GM18519 (cell line): Measurements from ENCODE around the gene SLC20A1.
A peak's percentile ranks its signal among the peaks of the same experiment; 100 is the strongest.
"Not testable (repeated sequence)": the region's sequence is repeated elsewhere in the genome, so short reads cannot be mapped to it uniquely, and the experiment has no call there.

ENCODE experiments used
- ATAC-seq: cut with Tn5 transposase; IDR thresholded peaks from one replicate; pipeline ENCODE4 v1.9.1; 2021; ENCODE audit warnings: mild to moderate bottlenecking, moderate library complexity; ENCODE audit not compliant: unreplicated experiment, low FRiP score

SLC20A1 gene

GRCh38 chr2:112644933-112645309, 818 bp upstream of the SLC20A1 start:
- ATAC-seq: no peak

GRCh38 chr2:112646102-112646719, 472 bp downstream of the SLC20A1 start:
- ATAC-seq: peak; percentile 10

GRCh38 chr2:112646791-112647689, 1.3 kb downstream of the SLC20A1 start:
- ATAC-seq: no peak

- ATAC-seq: no peak
These were observed 2.3 kb downstream of the SLC20A1 start for GRCh38 chr2:112648081-112648480.

GRCh38 chr2:112656679-112657078, 10.9 kb downstream of the SLC20A1 start:
- ATAC-seq: no peak

- ATAC-seq: no peak
These were observed 12.6 kb downstream of the SLC20A1 start for GRCh38 chr2:112658301-112658700.

GRCh38 chr2:112658839-112659667, 13.3 kb downstream of the SLC20A1 start:
- ATAC-seq: no peak

GRCh38 chr2:112660138-112660537, 14.4 kb downstream of the SLC20A1 start:
- no peak for ATAC-seq

GRCh38 chr2:112661656-112662305, 16.0 kb downstream of the SLC20A1 start:
- no peak for ATAC-seq

GRCh38 chr2:112662704-112663103, 17.0 kb downstream of the SLC20A1 start:
- ATAC-seq: no peak

GRCh38 chr2:112664689-112665088, 18.9 kb downstream of the SLC20A1 start:
- no peak for ATAC-seq

- ATAC-seq: no peak
These were observed 19.5 kb downstream of the SLC20A1 start for GRCh38 chr2:112665113-112665780.

GRCh38 chr2:112666761-112667122, 21.0 kb downstream of the SLC20A1 start:
- ATAC-seq: no peak

- ATAC-seq: not testable (repeated sequence)
These were observed 21.8 kb downstream of the SLC20A1 start for GRCh38 chr2:112667540-112667939.

- no peak for ATAC-seq
These were observed 23.9 kb downstream of the SLC20A1 start for GRCh38 chr2:112669667-112670066.

- no peak for ATAC-seq
These were observed 24.7 kb downstream of the SLC20A1 start for GRCh38 chr2:112670252-112671022.

GRCh38 chr2:112671801-112672200, 26.1 kb downstream of the SLC20A1 start:
- ATAC-seq: no peak

- no peak for ATAC-seq
These were observed 27.3 kb downstream of the SLC20A1 start for GRCh38 chr2:112673008-112673407.

GRCh38 chr2:112674229-112674628, 28.5 kb downstream of the SLC20A1 start:
- ATAC-seq: no peak
